ENCODE data around the gene RBMS3.

RBMS3 gene

GRCh38 chr3:29559741-29560465, 279.0 kb downstream of the RBMS3 start:
- in situ Hi-C loops (cut with MboI; ENCODE audit: low sequenced_read_pairs): no loop called here

- in situ Hi-C loops (cut with MboI; ENCODE audit: low sequenced_read_pairs): no loop called here
Measured at GRCh38 chr3:29561651-29562149, 280.8 kb downstream of the RBMS3 start.

- in situ Hi-C loops (cut with MboI; ENCODE audit: low sequenced_read_pairs): no loop called here
Measured at GRCh38 chr3:29565236-29565635, 284.4 kb downstream of the RBMS3 start.

- in situ Hi-C loops (cut with MboI; ENCODE audit: low sequenced_read_pairs): no loop called here
Measured at GRCh38 chr3:29567501-29567900, 286.6 kb downstream of the RBMS3 start.

- in situ Hi-C loops (cut with MboI; ENCODE audit: low sequenced_read_pairs): no loop called here
Measured at GRCh38 chr3:29568355-29568754, 287.5 kb downstream of the RBMS3 start.

GRCh38 chr3:29576181-29576580, 295.3 kb downstream of the RBMS3 start:
- in situ Hi-C loops (cut with MboI; ENCODE audit: low sequenced_read_pairs): no loop called here

- in situ Hi-C loops (cut with MboI; ENCODE audit: low sequenced_read_pairs): no loop called here
Measured at GRCh38 chr3:29576675-29577074, 295.8 kb downstream of the RBMS3 start.

GRCh38 chr3:29577250-29577649, 296.4 kb downstream of the RBMS3 start:
- in situ Hi-C loops (cut with MboI; ENCODE audit: low sequenced_read_pairs): no loop called here

- in situ Hi-C loops (cut with MboI; ENCODE audit: low sequenced_read_pairs): no loop called here
Measured at GRCh38 chr3:29581311-29581710, 300.4 kb downstream of the RBMS3 start.

GRCh38 chr3:29582273-29582672, 301.4 kb downstream of the RBMS3 start:
- in situ Hi-C loops (cut with MboI; ENCODE audit: low sequenced_read_pairs): no loop called here

GRCh38 chr3:29583861-29584260, 303.0 kb downstream of the RBMS3 start:
- in situ Hi-C loops (cut with MboI; ENCODE audit: low sequenced_read_pairs): no loop called here

GRCh38 chr3:29585368-29585767, 304.5 kb downstream of the RBMS3 start:
- in situ Hi-C loops (cut with MboI; ENCODE audit: low sequenced_read_pairs): no loop called here

GRCh38 chr3:29587340-29587739, 306.5 kb downstream of the RBMS3 start:
- in situ Hi-C loops (cut with MboI; ENCODE audit: low sequenced_read_pairs): no loop called here

GRCh38 chr3:29590012-29590411, 309.1 kb downstream of the RBMS3 start:
- in situ Hi-C loops (cut with MboI; ENCODE audit: low sequenced_read_pairs): no loop called here

- in situ Hi-C loops (cut with MboI; ENCODE audit: low sequenced_read_pairs): no loop called here
Measured at GRCh38 chr3:29590461-29590860, 309.6 kb downstream of the RBMS3 start.

GRCh38 chr3:29591579-29591978, 310.7 kb downstream of the RBMS3 start:
- in situ Hi-C loops (cut with MboI; ENCODE audit: low sequenced_read_pairs): no loop called here

GRCh38 chr3:29593802-29594201, 312.9 kb downstream of the RBMS3 start:
- in situ Hi-C loops (cut with MboI; ENCODE audit: low sequenced_read_pairs): no loop called here

- in situ Hi-C loops (cut with MboI; ENCODE audit: low sequenced_read_pairs): no loop called here
Measured at GRCh38 chr3:29594261-29594660, 313.4 kb downstream of the RBMS3 start.

GRCh38 chr3:29597376-29598008, 316.6 kb downstream of the RBMS3 start:
- in situ Hi-C loops (cut with MboI; ENCODE audit: low sequenced_read_pairs): no loop called here

GRCh38 chr3:29601861-29602585, 321.2 kb downstream of the RBMS3 start:
- in situ Hi-C loops (cut with MboI; ENCODE audit: low sequenced_read_pairs): no loop called here

- in situ Hi-C loops (cut with MboI; ENCODE audit: low sequenced_read_pairs): no loop called here
Measured at GRCh38 chr3:29605845-29606244, 325.0 kb downstream of the RBMS3 start.

GRCh38 chr3:29606416-29606815, 325.5 kb downstream of the RBMS3 start:
- in situ Hi-C loops (cut with MboI; ENCODE audit: low sequenced_read_pairs): no loop called here

Measured in HL-60/S4 treated with retinoic acid at 250 ng/mL for 4 days and 3 days (cell line).